PC-9 (cell line): ENCODE data around the gene ZNF714.

Source experiments
- CTCF ChIP-seq: fragments of 200-600 bp; sonication (generic); conservative IDR thresholded peaks from 2 replicates; pipeline ENCODE4 v1.6.1; 2017; ENCODE audit warnings: mixed run types, antibody characterized with exemption, mild to moderate bottlenecking, moderate library complexity
- EZH2 ChIP-seq: fragments of 200-600 bp; sonication (generic); IDR thresholded peaks from 2 replicates; pipeline ENCODE4 v1.8.0; 2017; ENCODE audit warnings: antibody characterized with exemption, low read depth

- TF ChIP-seq CTCF, result no peak
- no peak for TF ChIP-seq EZH2
Observed at GRCh38 chr19:21115430-21115829, 33.4 kb downstream of the ZNF714 start.
